Loucy (cell line): ENCODE data around the gene CPA4.

ENCODE experiments used
- H2AFZ ChIP-seq: fragments of 200-600 bp; sonication (generic); 2 replicates; pipeline ENCODE4 v1.6.0; 2016; ENCODE audit warnings: antibody characterized with exemption, mild to moderate bottlenecking, low read length, moderate library complexity
- H3F3A ChIP-seq: fragments of 200-600 bp; 2 replicates; pipeline ENCODE4 v1.6.0; 2016; ENCODE audit warnings: antibody characterized with exemption, low read depth, mild to moderate bottlenecking
- H3K27me3 ChIP-seq: fragments of 200-600 bp; sonication (generic); 2 replicates; pipeline ENCODE4 v1.6.1; 2014; ENCODE audit warnings: low read length, mild to moderate bottlenecking; ENCODE audit not compliant: insufficient read depth, poor library complexity, severe bottlenecking
- H3K36me3 ChIP-seq: fragments of 200-600 bp; sonication (generic); 2 replicates; pipeline ENCODE4 v1.6.1; 2016; ENCODE audit warnings: low read length; ENCODE audit not compliant: insufficient read depth
- H3K4me1 ChIP-seq: fragments of 200-600 bp; sonication (generic); 2 replicates; pipeline ENCODE4 v1.5.1; 2014; ENCODE audit warnings: low read length, mild to moderate bottlenecking; ENCODE audit not compliant: insufficient read depth, poor library complexity, severe bottlenecking
- H3K4me2 ChIP-seq: fragments of 200-600 bp; sonication (generic); 2 replicates; pipeline ENCODE4 v1.6.0; 2014; ENCODE audit warnings: antibody characterized with exemption, low read length, low read depth, mild to moderate bottlenecking; ENCODE audit not compliant: poor library complexity, severe bottlenecking
- H3K4me3 ChIP-seq: fragments of 200-600 bp; sonication (generic); 2 replicates; pipeline ENCODE4 v1.5.1; 2014; ENCODE audit warnings: low read length, mild to moderate bottlenecking, mixed read lengths; ENCODE audit not compliant: poor library complexity, severe bottlenecking
- H3K79me2 ChIP-seq: fragments of 200-600 bp; sonication (generic); 2 replicates; pipeline ENCODE4 v1.6.1; 2014; ENCODE audit warnings: low read length; ENCODE audit not compliant: insufficient read depth
- H3K9ac ChIP-seq: fragments of 200-600 bp; sonication (generic); 2 replicates; pipeline ENCODE4 v1.6.0; 2014; ENCODE audit warnings: mild to moderate bottlenecking, low read depth, low read length, moderate library complexity; ENCODE audit not compliant: poor library complexity, severe bottlenecking
- H3K9me2 ChIP-seq: fragments of 200-600 bp; sonication (generic); replicated peaks from 2 replicates; pipeline ENCODE4 v1.6.1; 2016; ENCODE audit warnings: low read depth, low read length, mixed read lengths
- H3K9me3 ChIP-seq: fragments of 200-600 bp; sonication (generic); 2 replicates; pipeline ENCODE4 v1.6.1; 2014; ENCODE audit warnings: mild to moderate bottlenecking, antibody characterized with exemption, low read length, low read depth; ENCODE audit not compliant: insufficient read depth
- H4K20me1 ChIP-seq: fragments of 200-600 bp; sonication (generic); 2 replicates; pipeline ENCODE4 v1.6.0; 2014; ENCODE audit warnings: antibody characterized with exemption, low read length, mild to moderate bottlenecking; ENCODE audit not compliant: insufficient read depth, poor library complexity, severe bottlenecking
- EZH2phosphoT487 ChIP-seq: fragments of 200-600 bp; IDR thresholded peaks from 2 replicates; pipeline ENCODE4 v1.6.1; 2018; ENCODE audit warnings: antibody characterized with exemption, mild to moderate bottlenecking, moderate library complexity, borderline replicate concordance
- TF ChIP-seq, protein P1 (sequence below): fragments of 200-600 bp; sonication (generic); conservative IDR thresholded peaks from 2 replicates; pipeline ENCODE4 v1.5.1; 2014; ENCODE audit warnings: mild to moderate bottlenecking, antibody characterized with exemption, low read length

The CPA4 gene

GRCh38 chr7:130273933-130274255 lies 19.1 kb upstream of the CPA4 start:
- TF ChIP-seq EZH2phosphoT487 = no peak
- TF ChIP-seq, protein P1, sequence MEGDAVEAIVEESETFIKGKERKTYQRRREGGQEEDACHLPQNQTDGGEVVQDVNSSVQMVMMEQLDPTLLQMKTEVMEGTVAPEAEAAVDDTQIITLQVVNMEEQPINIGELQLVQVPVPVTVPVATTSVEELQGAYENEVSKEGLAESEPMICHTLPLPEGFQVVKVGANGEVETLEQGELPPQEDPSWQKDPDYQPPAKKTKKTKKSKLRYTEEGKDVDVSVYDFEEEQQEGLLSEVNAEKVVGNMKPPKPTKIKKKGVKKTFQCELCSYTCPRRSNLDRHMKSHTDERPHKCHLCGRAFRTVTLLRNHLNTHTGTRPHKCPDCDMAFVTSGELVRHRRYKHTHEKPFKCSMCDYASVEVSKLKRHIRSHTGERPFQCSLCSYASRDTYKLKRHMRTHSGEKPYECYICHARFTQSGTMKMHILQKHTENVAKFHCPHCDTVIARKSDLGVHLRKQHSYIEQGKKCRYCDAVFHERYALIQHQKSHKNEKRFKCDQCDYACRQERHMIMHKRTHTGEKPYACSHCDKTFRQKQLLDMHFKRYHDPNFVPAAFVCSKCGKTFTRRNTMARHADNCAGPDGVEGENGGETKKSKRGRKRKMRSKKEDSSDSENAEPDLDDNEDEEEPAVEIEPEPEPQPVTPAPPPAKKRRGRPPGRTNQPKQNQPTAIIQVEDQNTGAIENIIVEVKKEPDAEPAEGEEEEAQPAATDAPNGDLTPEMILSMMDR = no peak
- no peaks in the 10 kb centered on the region for H3F3A ChIP-seq
- no peaks in the 10 kb centered on the region for H3K9me2 ChIP-seq
- H3K36me3 ChIP-seq = no peaks in the 10 kb centered on the region
- H3K27me3 ChIP-seq = no peaks in the 10 kb centered on the region
- no peaks in the 10 kb centered on the region for H3K79me2 ChIP-seq
- H2AFZ ChIP-seq = peak overlapping the region; percentile 84; the same call in 1 of the 2 replicates
- peak overlapping the region; percentile 68 for H3K4me2 ChIP-seq
- H4K20me1 ChIP-seq = no peaks in the 10 kb centered on the region
- H3K9me3 ChIP-seq = no peaks in the 10 kb centered on the region
- peak overlapping the region; percentile 67 for H3K9ac ChIP-seq
- peak overlapping the region; percentile 56 for H3K4me3 ChIP-seq
- H3K4me1 ChIP-seq = peaks cover 35% of the 10 kb centered on the region

GRCh38 chr7:130274296-130274695 lies 18.7 kb upstream of the CPA4 start:
- Histone ChIP-seq H3K4me1 (peaks cover 32% of the 10 kb centered on the region), H3K27me3 (no peaks in the 10 kb centered on the region), H3K79me2 (no peaks in the 10 kb centered on the region), H3K9ac (no peak overlapping the region), H3K4me2 (peak overlapping the region; percentile 68), H3K36me3 (no peaks in the 10 kb centered on the region), H3K4me3 (no peak overlapping the region), H3F3A (no peaks in the 10 kb centered on the region), H4K20me1 (no peaks in the 10 kb centered on the region), H3K9me3 (no peaks in the 10 kb centered on the region), H3K9me2 (no peaks in the 10 kb centered on the region), H2AFZ (no peak overlapping the region)
- no peak for TF ChIP-seq EZH2phosphoT487
- TF ChIP-seq, protein P1 = no peak

GRCh38 chr7:130274983-130275591 lies 17.9 kb upstream of the CPA4 start:
- H3K4me3 ChIP-seq = no peak overlapping the region
- no peaks in the 10 kb centered on the region for H3F3A ChIP-seq
- peaks cover 32% of the 10 kb centered on the region for H3K4me1 ChIP-seq
- H3K9me3 ChIP-seq = no peaks in the 10 kb centered on the region
- no peak overlapping the region for H3K9ac ChIP-seq
- H2AFZ ChIP-seq = no peak overlapping the region
- no peaks in the 10 kb centered on the region for H4K20me1 ChIP-seq
- no peaks in the 10 kb centered on the region for H3K9me2 ChIP-seq
- H3K36me3 ChIP-seq = no peaks in the 10 kb centered on the region
- TF ChIP-seq, protein P1 = no peak
- TF ChIP-seq EZH2phosphoT487 = no peak
- no peak overlapping the region for H3K4me2 ChIP-seq
- no peaks in the 10 kb centered on the region for H3K27me3 ChIP-seq
- H3K79me2 ChIP-seq = no peaks in the 10 kb centered on the region
